ENCODE measurements around the gene NRG3. TPM values are rescaled to one million over a fixed set of nuclear protein-coding genes. Genes with fewer than 3 reads are reported as not detected.
"Not testable (repeated sequence)": the region's sequence is repeated elsewhere in the genome, so short reads cannot be mapped to it uniquely, and the experiment has no call there.

NRG3 gene
- polyA plus RNA-seq, 3 donors from 2014 or later = not detected

DNA sequence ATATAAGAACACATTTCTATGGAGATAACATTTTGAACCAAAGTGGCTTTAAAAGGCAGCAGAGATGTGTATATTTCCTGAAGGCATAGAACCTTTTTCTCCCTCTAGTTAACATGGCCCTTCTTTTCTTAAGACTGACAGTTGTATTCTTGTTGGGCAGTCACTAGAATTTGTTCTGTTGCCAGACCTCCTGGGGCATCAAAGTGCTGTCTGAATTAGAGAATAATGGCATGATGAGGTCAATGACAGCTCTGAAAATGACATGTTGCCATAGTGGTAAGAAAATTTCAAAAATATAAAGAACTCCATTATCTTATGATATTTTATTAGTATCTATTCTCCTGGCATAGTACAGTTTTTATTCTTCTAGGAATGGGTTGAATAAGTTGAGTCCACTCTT, 446.7 kb downstream of the NRG3 start:
- Mint-ChIP-seq H3K27me3 (ENCODE audit: low read depth in 3 of 3) (peaks cover 0 to 2% (median 0%) of the 10 kb centered on the region in 3 donors), H3K27ac (no peak overlapping the region), H3K4me1 (no peaks in the 10 kb centered on the region), H3K4me3 (no peak overlapping the region), H3K9me3 (peaks cover 4 to 39% (median 10%) of the 10 kb centered on the region in 6 donors), H3K36me3 (peaks cover 0 to 6% (median 0%) of the 10 kb centered on the region in 3 donors)
- DNase-seq = no peak

GRCh38 chr10:82331716-82332115, 456.7 kb downstream of the NRG3 start:
- no peaks in the 10 kb centered on the region for H3K27me3 Mint-ChIP-seq (ENCODE audit: low read depth in 3 of 3)
- no peak overlapping the region for H3K4me3 Mint-ChIP-seq
- no peak for DNase-seq
- no peaks in the 10 kb centered on the region for H3K4me1 Mint-ChIP-seq
- no peaks in the 10 kb centered on the region for H3K36me3 Mint-ChIP-seq
- H3K9me3 Mint-ChIP-seq = peaks cover 0 to 56% (median 17%) of the 10 kb centered on the region in 6 donors
- H3K27ac Mint-ChIP-seq = no peak overlapping the region

- no peak overlapping the region for H3K4me3 Mint-ChIP-seq
- no peak for DNase-seq
- peaks cover 0 to 2% (median 0%) of the 10 kb centered on the region in 3 donors for H3K27me3 Mint-ChIP-seq (ENCODE audit: low read depth in 3 of 3)
- H3K9me3 Mint-ChIP-seq = peaks cover 3 to 50% (median 13%) of the 10 kb centered on the region in 6 donors
- no peaks in the 10 kb centered on the region for H3K4me1 Mint-ChIP-seq
- no peak overlapping the region for H3K27ac Mint-ChIP-seq
- no peaks in the 10 kb centered on the region for H3K36me3 Mint-ChIP-seq
Measured at GRCh38 chr10:82335831-82336230, 460.8 kb downstream of the NRG3 start.

GRCh38 chr10:82340166-82340565, 465.2 kb downstream of the NRG3 start:
- DNase-seq = no peak
- Mint-ChIP-seq H3K4me1 (no peaks in the 10 kb centered on the region), H3K4me3 (no peak overlapping the region), H3K36me3 (no peaks in the 10 kb centered on the region), H3K27me3 (ENCODE audit: low read depth in 3 of 3) (peaks cover 0 to 2% (median 0%) of the 10 kb centered on the region in 3 donors), H3K27ac (no peak overlapping the region), H3K9me3 (peaks cover 5 to 39% (median 11%) of the 10 kb centered on the region in 6 donors)

DNA sequence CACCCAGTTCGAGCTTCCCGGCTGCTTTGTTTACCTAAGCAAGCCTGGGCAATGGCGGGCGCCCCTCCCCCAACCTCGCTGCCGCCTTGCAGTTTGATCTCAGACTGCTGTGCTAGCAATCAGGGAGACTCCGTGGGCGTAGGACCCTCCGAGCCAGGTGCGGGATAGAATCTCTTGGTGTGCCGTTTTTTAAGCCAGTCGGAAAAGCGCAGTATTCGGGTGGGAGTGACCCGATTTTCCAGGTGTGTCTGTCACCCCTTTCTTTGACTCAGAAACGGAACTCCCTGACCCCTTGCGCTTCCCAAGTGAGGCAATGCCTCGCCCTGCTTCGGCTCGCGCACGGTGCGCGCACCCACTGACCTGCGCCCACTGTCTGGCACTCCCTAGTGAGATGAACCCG, 474.6 kb downstream of the NRG3 start:
- H3K4me1 Mint-ChIP-seq; H3K36me3 Mint-ChIP-seq; DNase-seq; H3K27ac Mint-ChIP-seq; H3K27me3 Mint-ChIP-seq (ENCODE audit: low read depth in 3 of 3); H3K4me3 Mint-ChIP-seq: not testable (repeated sequence)
- H3K9me3 Mint-ChIP-seq = peaks cover 2 to 34% (median 12%) of the 10 kb centered on the region in 6 donors

GRCh38 chr10:82353381-82353780, 478.4 kb downstream of the NRG3 start:
- no peak overlapping the region for H3K27ac Mint-ChIP-seq
- no peak for DNase-seq
- no peaks in the 10 kb centered on the region for H3K4me1 Mint-ChIP-seq
- no peaks in the 10 kb centered on the region for H3K36me3 Mint-ChIP-seq
- H3K9me3 Mint-ChIP-seq = peaks cover 2 to 34% (median 12%) of the 10 kb centered on the region in 6 donors
- H3K27me3 Mint-ChIP-seq (ENCODE audit: low read depth in 3 of 3) = peaks cover 0 to 2% (median 0%) of the 10 kb centered on the region in 3 donors
- H3K4me3 Mint-ChIP-seq = no peak overlapping the region

DNA sequence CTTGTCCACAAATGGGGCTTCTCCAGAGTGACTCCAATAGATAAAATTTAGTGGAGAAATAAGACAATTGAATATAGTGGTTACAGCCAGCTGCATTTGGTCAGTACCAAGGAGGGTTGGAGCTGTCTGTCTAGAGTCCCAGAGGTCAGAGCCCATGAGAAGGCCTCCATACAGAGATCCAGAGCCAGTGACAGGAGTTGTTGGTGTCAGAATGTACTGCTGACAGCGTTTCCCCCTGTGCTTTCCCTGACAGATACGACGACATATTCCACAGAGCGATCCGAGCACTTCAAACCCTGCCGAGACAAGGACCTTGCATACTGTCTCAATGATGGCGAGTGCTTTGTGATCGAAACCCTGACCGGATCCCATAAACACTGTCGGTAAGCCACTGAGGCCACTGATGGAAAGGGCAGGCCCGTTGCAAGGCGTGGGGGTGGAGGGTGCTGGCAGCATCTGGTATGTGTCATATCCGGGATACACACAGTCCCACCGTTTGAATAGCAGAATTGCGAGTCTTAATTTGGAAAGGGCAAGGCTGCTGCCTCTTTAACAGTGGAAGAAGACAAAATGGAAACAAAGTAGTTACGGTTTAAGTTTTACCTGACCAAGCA, 483.6 kb downstream of the NRG3 start:
- Mint-ChIP-seq H3K36me3 (no peaks in the 10 kb centered on the region), H3K4me3 (no peak overlapping the region), H3K9me3 (peaks cover 0 to 14% (median 4%) of the 10 kb centered on the region in 6 donors), H3K4me1 (no peaks in the 10 kb centered on the region), H3K27me3 (ENCODE audit: low read depth in 3 of 3) (peaks cover 0 to 2% (median 0%) of the 10 kb centered on the region in 3 donors), H3K27ac (no peak overlapping the region)
- DNase-seq = no peak

DNA sequence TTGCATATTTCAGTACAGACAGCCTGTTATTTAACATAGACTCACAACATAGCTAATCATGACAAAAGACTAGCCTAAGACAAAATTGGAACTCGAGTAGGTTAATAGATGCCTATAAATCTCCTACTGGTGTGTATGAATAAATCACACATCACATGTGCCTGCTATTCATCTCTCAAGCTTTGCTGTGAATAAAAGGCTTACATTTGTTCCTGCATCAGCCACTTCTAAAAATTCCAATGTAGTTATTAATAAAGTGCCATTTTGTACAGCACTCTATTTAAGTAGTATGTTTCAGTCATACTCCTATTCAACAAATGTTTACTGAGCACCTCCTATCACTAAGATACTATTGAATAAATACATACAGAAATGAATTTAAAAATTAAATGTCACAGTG, 486.3 kb downstream of the NRG3 start:
- H3K27me3 Mint-ChIP-seq (ENCODE audit: low read depth in 3 of 3) = no peaks in the 10 kb centered on the region
- no peak overlapping the region for H3K27ac Mint-ChIP-seq
- no peaks in the 10 kb centered on the region for H3K36me3 Mint-ChIP-seq
- H3K4me3 Mint-ChIP-seq = no peak overlapping the region
- DNase-seq = no peak
- H3K9me3 Mint-ChIP-seq = peaks cover 0 to 19% (median 6%) of the 10 kb centered on the region in 6 donors
- no peaks in the 10 kb centered on the region for H3K4me1 Mint-ChIP-seq

GRCh38 chr10:82377608-82378007, 502.6 kb downstream of the NRG3 start:
- no peaks in the 10 kb centered on the region for H3K27me3 Mint-ChIP-seq (ENCODE audit: low read depth in 3 of 3)
- no peak overlapping the region for H3K4me3 Mint-ChIP-seq
- peaks cover 2 to 36% (median 9%) of the 10 kb centered on the region in 6 donors for H3K9me3 Mint-ChIP-seq
- H3K36me3 Mint-ChIP-seq = no peaks in the 10 kb centered on the region
- H3K4me1 Mint-ChIP-seq = no peaks in the 10 kb centered on the region
- H3K27ac Mint-ChIP-seq = no peak overlapping the region
- DNase-seq = no peak

- H3K27ac Mint-ChIP-seq = no peak overlapping the region
- H3K36me3 Mint-ChIP-seq = no peaks in the 10 kb centered on the region
- peaks cover 2 to 36% (median 9%) of the 10 kb centered on the region in 6 donors for H3K9me3 Mint-ChIP-seq
- no peaks in the 10 kb centered on the region for H3K4me1 Mint-ChIP-seq
- no peak overlapping the region for H3K4me3 Mint-ChIP-seq
- DNase-seq = no peak
- no peaks in the 10 kb centered on the region for H3K27me3 Mint-ChIP-seq (ENCODE audit: low read depth in 3 of 3)
Measured at GRCh38 chr10:82378146-82378545, 503.2 kb downstream of the NRG3 start.

DNA sequence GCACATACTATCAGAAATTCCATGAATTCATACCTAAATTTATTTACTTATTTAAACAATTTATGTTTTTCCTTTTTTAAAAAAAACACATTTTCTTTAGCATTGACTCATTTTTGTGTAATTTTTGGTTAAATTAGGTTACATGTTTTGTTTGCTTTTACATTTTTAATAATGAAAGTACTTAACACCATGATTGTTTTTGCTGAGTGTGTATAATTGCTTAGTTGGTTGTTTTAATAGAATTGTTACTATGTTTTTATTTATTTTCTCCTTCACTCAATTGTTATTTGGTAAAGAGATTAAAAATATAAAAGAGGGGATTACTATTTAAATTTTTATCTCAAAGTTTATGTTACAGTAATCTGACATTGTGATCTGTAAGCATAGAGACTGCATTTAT, 508.4 kb downstream of the NRG3 start:
- no peak overlapping the region for H3K4me3 Mint-ChIP-seq

DNA sequence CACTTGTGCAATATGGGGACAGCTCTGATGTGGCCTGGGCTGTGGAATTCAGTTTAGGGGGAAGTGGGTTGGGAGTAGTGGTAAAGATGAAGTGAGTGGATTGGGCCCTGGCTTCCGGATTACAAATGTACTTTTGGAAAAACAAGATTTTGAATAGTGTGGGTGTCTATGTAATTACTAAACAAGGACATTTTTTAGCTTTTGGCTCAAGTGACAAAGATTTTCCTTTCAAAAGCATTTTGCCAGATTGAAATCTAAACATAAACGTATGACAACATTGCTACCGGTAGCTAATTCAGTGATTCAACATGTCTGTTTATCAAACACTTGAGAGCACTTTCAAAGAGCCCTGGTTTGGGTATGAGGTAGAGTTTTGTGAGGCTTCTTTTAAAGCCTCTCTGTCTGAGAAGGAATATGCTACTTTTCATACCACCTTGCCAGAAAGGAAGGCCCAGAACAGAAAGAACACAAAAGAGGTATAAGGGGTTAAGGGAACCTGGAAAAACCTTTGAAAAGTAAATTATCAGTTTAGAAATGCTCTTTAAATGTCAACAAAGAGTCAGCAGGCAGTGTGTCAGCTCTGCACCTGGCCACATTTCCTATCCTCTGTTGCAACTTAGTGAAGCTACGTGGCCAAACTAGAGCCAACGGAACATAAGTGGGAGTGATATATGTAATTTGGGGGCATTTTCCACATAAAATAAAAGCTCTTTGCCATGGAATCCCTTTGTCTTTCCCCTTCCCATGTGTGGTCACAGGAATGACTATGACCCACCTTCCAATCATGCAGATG, 516.1 kb downstream of the NRG3 start:
- H3K27ac Mint-ChIP-seq = no peak overlapping the region

More for the DNA sequence above, 508.4 kb downstream of the NRG3 start:
- Mint-ChIP-seq H3K36me3 (no peaks in the 10 kb centered on the region), H3K27ac (no peak overlapping the region), H3K9me3 (peaks cover 1 to 23% (median 8%) of the 10 kb centered on the region in 6 donors), H3K4me1 (no peaks in the 10 kb centered on the region), H3K27me3 (ENCODE audit: low read depth in 3 of 3) (no peaks in the 10 kb centered on the region)
- no peak for DNase-seq

GRCh38 chr10:82391971-82392370, 517.0 kb downstream of the NRG3 start:
- Mint-ChIP-seq H3K4me3 (no peak overlapping the region), H3K36me3 (no peaks in the 10 kb centered on the region), H3K27ac (no peak overlapping the region), H3K4me1 (no peaks in the 10 kb centered on the region), H3K27me3 (ENCODE audit: low read depth in 3 of 3) (no peaks in the 10 kb centered on the region), H3K9me3 (peaks cover 2 to 53% (median 10%) of the 10 kb centered on the region in 6 donors)
- no peak for DNase-seq

More for the DNA sequence above, 516.1 kb downstream of the NRG3 start:
- no peak overlapping the region for H3K4me3 Mint-ChIP-seq
- H3K36me3 Mint-ChIP-seq = no peaks in the 10 kb centered on the region
- no peak for DNase-seq
- peaks cover 2 to 49% (median 10%) of the 10 kb centered on the region in 6 donors for H3K9me3 Mint-ChIP-seq
- H3K4me1 Mint-ChIP-seq = no peaks in the 10 kb centered on the region
- H3K27me3 Mint-ChIP-seq (ENCODE audit: low read depth in 3 of 3) = no peaks in the 10 kb centered on the region

- H3K27me3 Mint-ChIP-seq (ENCODE audit: low read depth in 3 of 3) = no peaks in the 10 kb centered on the region
- no peaks in the 10 kb centered on the region for H3K4me1 Mint-ChIP-seq
- H3K27ac Mint-ChIP-seq = no peak overlapping the region
- DNase-seq = no peak
- no peaks in the 10 kb centered on the region for H3K36me3 Mint-ChIP-seq
- H3K9me3 Mint-ChIP-seq = peaks cover 2 to 53% (median 10%) of the 10 kb centered on the region in 6 donors
- no peak overlapping the region for H3K4me3 Mint-ChIP-seq
Measured at GRCh38 chr10:82392533-82392932, 517.5 kb downstream of the NRG3 start.
